Astrocyte of the hippocampus (primary cell): Measurements from ENCODE around the gene ADORA3.
"Not testable (repeated sequence)": the region's sequence is repeated elsewhere in the genome, so short reads cannot be mapped to it uniquely, and the experiment has no call there.

Experiments used
- DNase-seq: peaks from one replicate; pipeline ENCODE4 v3.0.0; 2011; ENCODE audit warnings: low read depth, low spot score

ADORA3 gene

DNA sequence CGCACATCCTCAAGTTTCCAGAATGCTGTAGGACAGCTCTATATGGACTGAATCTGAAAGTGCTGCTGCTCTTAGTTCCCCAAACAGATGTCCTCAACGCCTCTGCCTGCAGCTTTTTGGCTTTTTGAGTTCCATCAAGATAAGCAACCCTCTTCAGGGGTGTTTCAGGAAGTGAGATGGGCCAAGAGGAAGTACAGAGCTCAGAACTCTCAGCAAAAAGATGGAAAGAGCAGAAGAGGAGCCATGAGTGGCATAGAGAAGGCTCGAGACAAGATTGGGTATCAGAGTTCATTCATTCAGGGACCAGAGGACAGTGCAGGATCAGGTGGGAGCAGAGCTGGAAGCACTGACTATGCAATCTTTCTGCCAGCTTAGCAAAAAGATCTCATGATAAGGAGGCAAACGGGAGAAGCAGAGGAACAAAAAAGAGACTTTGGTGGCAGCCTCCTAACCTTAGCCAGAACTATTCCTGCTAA lies at the start of gene ADORA3, which contains the start of gene TMIGD3:
Gene ADORA3, minus strand, starts transcription at position 49 of the 476 bp plus-strand sequence. CDS start 279 bp downstream, outside the sequence.
Gene TMIGD3, minus strand, starts transcription at position 49 of the 476 bp plus-strand sequence. CDS start 279 bp downstream, outside the sequence.
- no peak for DNase-seq

DNA sequence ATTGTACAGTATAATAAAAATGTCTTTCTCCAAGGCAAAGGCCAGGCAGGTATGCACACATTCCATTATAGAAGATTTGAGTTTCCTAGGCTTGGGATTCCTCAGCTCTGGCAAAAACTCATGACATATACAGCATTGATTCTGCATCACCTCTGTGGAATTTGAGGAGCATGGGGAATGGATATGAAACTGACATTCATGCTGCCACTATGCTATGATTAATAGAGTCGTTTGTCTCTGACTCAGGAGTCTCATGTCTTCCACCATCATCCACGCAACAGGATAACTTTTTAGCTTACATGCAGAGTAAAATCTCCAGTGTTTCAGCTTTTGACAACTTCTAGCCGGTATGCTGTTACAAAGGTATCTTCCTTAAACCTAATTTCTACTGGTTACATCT lies 49.8 kb upstream of the ADORA3 start:
- peak; percentile 41 for DNase-seq

DNA sequence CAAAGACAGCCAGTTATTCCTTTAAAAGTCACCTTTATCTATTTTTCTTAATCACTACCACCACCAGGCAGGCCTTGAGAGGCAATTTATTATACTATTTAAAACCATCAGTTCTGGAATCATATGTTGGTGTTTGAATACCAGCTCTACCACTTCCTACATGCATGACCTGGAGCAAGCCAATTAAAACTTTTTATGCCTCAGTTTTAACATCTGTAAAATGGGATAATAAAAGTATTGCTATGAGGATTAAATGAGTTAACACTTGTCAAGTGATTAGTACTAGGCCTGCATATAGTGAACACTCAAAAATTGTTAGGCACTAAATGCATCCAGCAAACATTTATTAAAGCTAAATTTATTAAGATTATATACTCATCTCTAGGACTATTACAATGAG lies 49.2 kb upstream of the ADORA3 start:
- DNase-seq: no peak

GRCh38 chr1:111551623-111552411 lies 48.4 kb upstream of the ADORA3 start:
- no peak for DNase-seq

DNA sequence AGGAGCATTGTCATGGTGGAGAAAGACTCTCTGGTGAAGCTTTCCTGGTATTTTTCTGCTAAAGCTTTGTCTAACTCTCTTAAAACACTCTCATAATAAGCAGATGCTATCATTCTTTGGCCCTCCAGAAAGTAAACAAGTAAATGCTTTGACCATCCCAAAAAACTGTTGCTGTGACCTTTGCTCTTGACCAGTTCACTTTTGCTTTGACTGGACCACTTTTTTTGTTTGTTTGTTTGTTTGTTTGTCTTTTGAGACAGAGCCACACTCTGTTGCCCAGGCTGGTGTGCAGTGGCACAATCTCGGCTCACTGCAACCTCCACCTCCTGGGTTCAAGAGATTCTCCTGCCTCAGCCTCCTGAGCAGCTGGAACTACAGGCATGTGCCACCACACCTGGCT lies 44.4 kb upstream of the ADORA3 start:
- not testable (repeated sequence) for DNase-seq

DNA sequence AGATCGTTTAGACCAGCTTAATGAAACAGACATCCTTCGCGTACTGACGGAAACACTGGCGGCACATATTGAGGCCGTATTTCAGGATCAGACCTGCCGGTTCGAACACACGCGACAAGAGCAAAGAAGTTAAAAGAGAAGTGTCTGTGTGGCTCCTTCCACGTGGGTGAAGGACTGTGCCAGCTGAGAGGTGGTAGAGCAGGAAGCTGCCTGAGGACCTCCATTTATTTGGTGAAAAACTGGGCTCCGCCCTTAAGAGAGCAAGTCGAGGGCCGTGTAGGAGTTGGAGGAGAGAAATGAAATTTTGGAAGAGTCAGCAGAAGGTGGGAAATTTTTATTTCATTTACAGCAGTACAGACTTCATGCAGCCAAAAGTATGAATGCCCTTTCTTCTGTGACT lies 38.8 kb upstream of the ADORA3 start:
- DNase-seq: peak; percentile 12

DNA sequence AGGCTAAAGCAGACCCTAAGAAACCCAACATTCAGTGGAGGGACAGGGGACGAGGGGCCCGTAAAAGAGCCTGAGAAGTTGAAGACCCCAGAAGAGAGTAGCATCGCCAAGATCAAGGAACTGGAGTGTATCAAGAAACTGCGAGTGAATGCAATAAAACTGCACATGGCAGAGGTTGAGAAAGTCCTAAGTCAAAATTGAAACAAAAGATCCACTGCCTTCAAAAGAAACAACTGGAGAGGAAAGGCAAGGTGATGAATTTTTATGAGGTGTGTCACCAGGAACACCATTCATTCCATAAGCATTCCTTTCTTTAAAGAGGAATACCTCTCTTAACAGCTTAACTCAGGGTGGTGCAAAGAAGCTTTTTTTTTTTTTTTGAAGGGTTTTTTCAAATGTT lies 38.3 kb upstream of the ADORA3 start:
- DNase-seq: peak; percentile 68

DNA sequence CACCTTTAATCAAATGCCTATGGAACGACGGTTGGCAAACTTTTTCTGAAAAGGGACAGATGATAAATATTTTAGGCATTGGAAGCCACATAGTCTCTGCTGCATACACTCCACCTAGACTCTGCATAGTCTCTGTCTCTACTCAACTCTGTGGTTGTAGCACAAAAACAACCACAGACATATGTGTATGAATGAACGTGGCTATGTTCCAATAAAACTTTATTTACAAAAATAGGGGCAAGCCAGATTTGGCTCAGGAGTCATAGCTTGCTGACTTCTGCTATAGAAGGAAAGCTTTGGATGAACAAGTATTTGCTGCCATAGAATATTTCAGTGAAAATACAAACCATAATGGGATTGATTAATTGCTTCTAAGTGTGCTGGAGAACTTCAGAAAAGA lies 37.5 kb upstream of the ADORA3 start:
- DNase-seq: no peak

- peak; percentile 47 for DNase-seq
Measured at GRCh38 chr1:111538343-111539025, 35.1 kb upstream of the ADORA3 start.

DNA sequence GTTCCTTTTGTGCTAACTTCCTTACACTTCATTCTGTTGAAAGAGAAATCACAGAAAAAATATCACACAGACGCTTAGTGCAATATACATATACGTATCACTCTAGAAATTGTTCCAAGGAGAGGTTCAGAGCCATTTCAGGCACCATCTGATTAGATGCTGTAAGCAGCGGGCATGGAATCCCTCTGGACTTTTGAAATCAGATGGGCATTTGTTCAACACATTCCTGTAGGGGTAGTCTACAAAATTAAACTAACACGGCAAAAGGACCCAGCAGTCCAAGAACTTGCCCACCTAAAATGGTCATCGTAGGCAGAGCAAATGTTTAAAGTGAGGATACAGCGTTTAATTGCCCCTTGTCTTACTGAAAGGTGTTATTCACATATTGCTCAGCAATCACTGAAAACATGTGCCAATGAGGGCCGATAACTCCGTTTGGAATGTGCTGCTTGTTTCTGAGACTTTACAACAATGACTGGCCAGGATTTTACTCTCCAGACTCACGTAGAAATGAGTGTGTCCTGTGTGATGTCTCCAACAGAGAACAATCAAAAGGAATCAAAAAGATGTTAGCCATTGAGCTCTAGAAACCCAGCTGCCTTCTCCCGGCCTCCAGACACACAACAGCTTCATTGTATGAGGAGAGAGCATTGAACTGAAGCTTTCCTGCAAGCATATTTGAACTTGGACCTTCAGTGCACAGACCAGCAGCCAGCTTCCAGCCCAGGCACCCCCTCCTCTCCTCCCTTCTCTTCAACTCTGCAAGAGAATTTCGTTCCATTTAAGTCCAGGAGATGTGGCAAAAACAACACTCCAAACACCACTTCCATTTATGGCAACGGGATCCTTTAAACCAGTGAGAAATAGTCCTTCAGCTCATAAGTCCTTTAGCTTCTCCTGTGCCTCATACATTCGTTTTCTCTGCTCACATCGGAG lies 32.1 kb upstream of the ADORA3 start:
- DNase-seq: peak; percentile 50

- no peak for DNase-seq
Measured at GRCh38 chr1:111520053-111520452, 16.6 kb upstream of the ADORA3 start.

DNA sequence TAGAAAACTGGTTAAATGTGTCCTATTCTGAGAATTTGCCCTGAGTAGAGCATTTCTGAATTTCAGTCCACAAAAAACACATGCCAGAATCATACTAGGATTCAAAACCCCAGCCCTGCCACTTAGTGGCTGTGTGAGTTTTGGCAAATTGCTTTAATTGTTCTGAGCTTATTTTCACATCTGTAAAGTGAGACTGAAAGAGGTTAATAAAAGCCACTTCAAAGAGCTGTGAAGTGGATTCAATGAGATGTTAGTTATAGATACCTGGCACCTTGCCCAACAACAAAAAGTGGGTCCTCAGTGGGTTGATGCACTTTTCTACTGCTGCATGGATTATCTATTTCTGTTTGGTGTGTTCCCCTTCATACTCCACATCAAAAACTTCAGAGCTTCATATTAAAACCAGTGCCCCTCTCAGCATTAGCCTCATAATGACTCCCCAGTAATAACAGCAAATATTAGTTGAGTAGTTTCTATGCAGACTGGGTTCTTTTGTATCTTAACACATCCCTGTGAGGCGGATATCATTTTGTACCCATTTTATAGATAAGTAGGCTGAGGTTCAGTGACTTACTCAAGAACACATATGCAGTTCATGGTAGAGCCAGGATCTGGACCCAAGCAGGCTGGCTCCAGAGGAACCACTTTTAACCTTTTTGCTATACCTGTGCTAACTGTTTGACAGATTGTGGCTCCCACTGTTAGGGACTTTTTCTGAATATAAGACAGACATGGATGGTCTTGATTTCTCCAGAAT lies 14.2 kb upstream of the ADORA3 start:
- no peak for DNase-seq

DNA sequence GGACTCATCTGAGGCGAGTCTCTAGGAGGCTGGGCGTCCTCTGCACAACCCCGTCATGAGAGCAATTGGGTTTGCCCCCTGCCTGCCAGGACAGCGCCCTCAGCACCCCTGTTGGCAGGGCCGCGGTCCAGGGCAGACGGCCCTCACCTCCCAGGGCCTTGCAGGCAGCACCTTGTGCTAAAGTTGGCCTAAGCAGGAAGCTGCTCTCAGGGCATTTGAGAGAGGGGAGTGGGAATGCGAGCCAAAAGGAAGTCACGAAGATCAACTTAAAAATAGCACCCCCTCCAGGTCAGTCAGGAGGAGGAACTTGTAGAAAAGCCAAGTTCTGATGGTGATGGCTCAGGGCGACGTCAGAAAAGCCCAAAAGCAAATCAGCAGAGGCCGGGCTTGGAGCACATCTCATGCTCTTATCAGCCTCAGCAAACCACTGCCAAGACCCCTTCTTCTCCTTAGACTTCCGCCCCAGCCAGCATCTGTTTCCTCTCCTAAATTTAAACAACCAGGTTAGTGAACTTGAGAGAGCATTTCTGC lies 12.6 kb upstream of the ADORA3 start:
- peak; percentile 59 for DNase-seq

GRCh38 chr1:111515291-111516004 lies 12.0 kb upstream of the ADORA3 start:
- peak; percentile 67 for DNase-seq

DNA sequence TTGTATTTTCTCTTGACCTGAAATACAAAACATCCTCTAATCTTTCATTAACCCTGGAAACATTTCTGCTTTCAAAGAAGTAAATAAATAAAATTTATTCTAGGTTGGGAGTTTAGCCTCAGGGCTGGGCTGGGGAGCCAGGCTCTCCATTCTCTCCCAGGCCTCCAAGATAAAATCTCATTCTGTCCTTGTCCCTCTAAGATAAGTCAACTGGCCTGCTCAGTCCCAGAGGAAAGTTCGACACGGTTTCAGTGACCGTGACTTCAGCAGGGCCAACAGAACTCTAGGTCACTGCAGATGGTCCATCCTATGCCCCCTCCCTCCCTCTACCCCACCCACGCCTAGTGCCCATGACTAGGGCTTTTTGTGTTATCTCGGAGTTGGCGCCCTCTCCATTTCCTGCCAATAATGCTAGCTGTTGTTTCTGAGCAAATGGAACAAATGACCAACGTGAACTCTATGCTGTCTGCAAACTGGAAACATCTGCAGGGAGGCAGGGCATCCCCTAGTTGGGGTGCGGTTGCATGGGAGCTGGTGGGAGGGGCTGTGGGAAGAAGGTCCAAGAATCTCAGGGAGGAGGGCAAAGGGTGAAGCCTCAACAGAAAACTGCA lies 10.1 kb upstream of the ADORA3 start:
- DNase-seq: no peak

DNA sequence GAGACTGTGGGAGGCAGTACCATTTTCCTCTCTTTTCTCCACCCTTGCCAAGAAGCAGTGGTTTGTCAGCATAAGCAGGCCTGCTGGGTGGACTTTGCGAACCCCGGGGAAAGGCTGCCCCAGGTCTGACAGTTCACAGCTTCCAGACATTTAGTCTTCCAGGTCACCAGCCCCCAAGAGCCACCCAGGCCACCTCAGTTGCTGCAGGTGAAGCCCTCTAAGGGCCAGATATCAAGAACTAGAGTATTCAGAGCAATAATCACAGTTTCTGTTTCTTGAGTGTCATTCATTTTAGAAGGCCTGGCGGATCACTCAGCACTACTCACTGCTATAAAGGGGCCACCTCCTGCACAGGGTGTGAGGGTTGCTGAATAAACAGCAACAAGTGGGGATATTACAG lies 9.5 kb upstream of the ADORA3 start:
- no peak for DNase-seq

- DNase-seq: no peak
Measured at GRCh38 chr1:111512132-111512889, 8.9 kb upstream of the ADORA3 start.

DNA sequence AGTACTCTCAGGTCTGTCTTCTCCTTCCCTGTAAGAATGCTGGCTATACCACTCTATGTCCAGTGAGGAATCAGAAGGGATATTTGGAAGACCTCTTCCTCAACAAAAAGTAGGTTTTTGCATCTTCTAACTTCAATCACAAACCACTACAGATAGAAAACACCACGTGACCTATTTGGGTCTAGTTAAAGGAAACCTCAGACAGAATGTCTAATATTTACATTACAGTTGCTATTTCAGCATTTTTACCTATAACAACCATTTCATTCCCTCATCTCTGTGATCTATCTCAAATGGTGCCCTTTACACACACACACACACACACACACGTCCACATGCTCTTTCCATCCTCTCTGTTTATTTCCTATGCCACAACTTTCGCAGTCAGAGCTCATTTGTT lies 7.9 kb upstream of the ADORA3 start:
- no peak for DNase-seq

DNA sequence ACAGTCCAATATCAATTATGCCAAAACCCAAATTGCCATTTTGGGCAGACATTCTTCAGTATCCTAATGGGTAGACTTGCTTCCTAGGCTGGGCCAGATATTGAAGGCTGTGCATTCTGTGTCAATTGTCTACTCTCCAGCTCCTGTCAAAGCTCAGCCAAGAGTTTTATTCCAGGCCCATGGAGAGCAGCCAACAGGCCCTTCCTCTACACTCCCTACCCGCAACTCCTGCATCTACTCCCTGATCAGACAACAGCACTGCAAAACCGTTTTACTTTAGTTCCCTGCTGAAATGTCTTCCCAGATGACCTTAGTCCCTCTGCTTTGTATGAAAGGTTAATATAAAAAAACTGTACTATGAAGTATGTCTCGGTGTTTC lies 6.6 kb upstream of the ADORA3 start:
- peak; percentile 50 for DNase-seq
